GM18870 (cell line): ENCODE results near the gene TMEM120B.

Experiments
- ATAC-seq: cut with Tn5 transposase; IDR thresholded peaks from one replicate; pipeline ENCODE4 v1.9.1; 2021; ENCODE audit warnings: moderate library complexity; ENCODE audit not compliant: unreplicated experiment

TMEM120B gene

GRCh38 chr12:121829250-121829918, 116.8 kb downstream of the TMEM120B start:
- no peak for ATAC-seq

GRCh38 chr12:121830134-121830533, 117.6 kb downstream of the TMEM120B start:
- ATAC-seq = no peak

- no peak for ATAC-seq
Measured at GRCh38 chr12:121830588-121831265, 118.2 kb downstream of the TMEM120B start.
